ENCODE measurements around the gene ZCWPW1.
"Not testable (repeated sequence)": the region's sequence is repeated elsewhere in the genome, so short reads cannot be mapped to it uniquely, and the experiment has no call there.

The ZCWPW1 gene

DNA sequence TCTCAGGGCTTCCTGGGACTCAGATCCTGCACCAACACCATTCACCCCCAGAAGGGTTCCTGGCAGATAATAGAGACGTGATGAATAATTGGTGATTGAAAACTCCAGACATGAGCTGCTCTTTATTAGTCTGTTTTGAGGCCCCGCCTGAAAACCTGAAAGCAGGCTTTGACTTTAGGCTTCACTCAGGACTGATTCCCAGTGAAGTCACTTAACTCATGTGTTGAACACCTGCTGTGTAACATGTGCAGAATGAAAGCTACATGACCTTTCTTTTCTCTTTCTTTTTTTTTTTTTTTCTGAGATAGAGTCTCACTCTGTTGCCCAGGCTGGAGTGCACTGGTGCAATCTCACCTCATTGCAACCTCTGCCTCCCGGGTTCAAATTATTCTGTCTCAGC is 26.7 kb upstream of the ZCWPW1 start:
- DNase-seq (ENCODE audit: low read depth in 4 of 4, low spot score in 1 of 4) = no peak

- not testable (repeated sequence) for DNase-seq (ENCODE audit: low read depth in 4 of 4, low spot score in 1 of 4)
These were observed 25.4 kb upstream of the ZCWPW1 start for GRCh38 chr7:100453854-100454253.

GRCh38 chr7:100452513-100452912 is 24.0 kb upstream of the ZCWPW1 start:
- no peak for DNase-seq (ENCODE audit: low read depth in 4 of 4, low spot score in 1 of 4)

- DNase-seq (ENCODE audit: low read depth in 4 of 4, low spot score in 1 of 4) = no peak
These were observed 20.8 kb upstream of the ZCWPW1 start for GRCh38 chr7:100449190-100449795.

DNA sequence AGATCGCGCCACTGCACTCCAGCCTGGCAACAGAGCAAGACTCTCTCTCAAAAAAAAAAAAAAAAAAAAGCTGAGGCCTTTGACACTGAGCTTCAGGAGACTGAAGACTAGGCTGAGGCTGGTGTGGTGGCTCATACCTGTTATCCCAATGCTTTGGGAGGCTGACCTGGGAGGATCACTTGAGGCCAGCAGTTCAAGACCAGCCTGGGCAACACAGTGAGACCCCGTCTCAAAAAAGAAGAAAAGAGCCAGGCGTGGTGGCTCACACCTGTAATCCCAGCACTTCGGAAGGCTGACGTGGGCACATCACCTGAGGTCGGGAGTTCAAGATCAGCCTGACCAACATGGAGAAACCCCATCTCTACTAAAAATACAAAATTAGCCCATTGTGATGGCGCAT is 18.9 kb upstream of the ZCWPW1 start:
- DNase-seq (ENCODE audit: low read depth in 4 of 4, low spot score in 1 of 4) = not testable (repeated sequence)

DNA sequence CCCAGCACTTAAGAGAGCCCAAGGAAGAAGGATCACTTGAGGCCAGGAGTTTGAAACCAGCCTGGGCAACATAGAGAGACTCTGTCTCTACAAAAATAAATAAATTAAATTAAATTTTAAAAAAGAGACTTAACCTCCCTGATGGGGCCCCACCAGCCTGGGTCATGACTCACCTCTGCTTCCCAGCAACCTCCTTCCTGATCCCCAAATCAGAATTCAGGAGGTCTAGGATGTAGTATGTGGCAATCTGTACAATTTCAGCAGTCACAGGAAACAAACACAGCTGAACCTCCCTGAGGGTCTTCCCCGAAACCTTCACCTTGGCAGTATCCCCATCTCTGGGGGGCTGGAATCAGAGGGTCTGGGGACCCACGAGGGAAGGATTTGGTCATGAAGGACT is 17.5 kb upstream of the ZCWPW1 start:
- DNase-seq (ENCODE audit: low read depth in 4 of 4, low spot score in 1 of 4) = no peak

DNA sequence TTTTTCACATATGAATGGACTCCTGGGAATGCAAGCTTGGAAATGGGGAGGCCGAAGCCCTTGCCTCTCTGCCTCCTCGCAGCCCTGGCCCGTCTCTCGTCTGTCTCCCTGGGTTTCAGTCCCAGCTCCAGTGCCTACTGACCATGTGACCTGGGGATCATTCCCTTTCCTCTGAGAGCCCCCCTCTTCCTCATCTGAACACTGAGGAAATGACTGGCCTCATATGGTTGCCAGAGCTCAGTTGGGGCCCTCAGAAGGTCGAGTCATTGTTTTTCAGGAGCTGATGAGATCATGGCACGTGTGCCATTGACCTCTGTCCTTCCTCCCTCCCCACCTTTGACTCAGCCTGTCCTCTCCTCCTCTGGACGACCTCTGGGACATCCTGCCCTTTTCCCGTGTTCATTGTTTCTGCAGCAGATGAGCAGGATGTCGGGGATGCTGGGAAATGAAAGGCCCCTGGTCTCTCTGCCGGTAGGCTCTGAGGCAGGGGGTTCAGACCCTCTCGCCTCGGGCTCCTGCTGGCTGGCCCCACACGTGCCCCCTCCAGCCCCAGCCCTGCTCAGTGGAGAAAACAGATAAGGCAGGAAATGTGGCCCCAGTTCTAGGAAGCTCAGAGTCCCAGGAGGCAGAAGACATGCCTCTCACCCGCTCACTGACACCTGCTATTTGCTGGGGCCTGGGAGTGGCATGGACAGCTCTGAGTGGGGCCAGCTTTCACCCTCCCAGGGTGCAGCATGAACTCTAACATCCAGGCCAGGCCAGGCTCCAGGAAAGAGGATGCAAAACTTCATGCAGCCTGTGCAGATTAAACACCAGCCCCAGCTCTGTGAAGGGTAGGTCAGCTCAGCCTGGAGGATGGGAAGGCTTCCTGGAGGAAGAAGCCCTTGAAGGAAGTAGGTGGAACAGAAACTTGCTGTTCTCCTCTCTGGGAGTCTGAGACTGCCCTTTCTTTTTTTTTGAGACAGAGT is 16.1 kb upstream of the ZCWPW1 start:
- no peak for DNase-seq (ENCODE audit: low read depth in 4 of 4, low spot score in 1 of 4)

GRCh38 chr7:100443096-100443840 is 14.8 kb upstream of the ZCWPW1 start:
- DNase-seq (ENCODE audit: low read depth in 4 of 4, low spot score in 1 of 4) = no peak

GRCh38 chr7:100441641-100442535 is 13.4 kb upstream of the ZCWPW1 start:
- DNase-seq (ENCODE audit: low read depth in 4 of 4, low spot score in 1 of 4) = no peak

DNA sequence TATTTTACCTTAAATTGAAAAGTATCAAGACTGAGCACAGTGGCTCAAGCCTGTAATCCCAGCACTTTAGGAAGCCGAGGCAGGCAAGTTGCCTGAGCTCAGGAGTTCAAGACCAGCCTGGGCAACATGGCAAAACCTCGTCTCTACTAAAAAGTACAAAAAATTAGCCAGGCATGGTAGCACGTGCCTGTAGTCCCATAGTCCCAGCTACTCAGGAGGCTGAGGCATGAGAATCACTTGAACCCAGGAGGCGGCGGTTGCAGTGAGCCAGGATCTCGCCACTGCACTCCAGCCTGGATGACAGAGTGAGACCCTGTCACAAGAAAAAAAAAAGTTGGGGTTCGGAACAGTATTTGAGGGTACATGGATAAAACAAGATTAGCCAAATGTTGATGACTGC is 10.7 kb upstream of the ZCWPW1 start:
- not testable (repeated sequence) for DNase-seq (ENCODE audit: low read depth in 4 of 4, low spot score in 1 of 4)

DNA sequence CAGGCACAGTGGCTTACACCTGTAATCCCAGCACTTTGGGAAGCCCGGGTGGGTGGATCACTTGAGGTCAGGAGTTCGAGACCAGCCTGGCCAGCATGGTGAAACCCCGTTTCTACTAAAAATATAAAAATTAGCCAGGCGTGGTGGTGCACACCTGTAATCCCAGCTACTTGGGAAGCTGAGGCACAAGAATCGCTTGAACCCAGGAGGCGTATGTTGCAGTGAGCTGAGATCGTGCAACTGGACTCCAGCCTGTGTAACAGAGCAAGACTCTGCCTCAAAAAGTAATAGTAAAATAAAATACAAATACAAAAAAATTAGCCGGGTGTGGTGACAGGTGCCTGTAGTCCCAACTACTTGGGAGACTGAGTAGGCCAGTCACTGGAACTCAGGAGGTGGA is 10.2 kb upstream of the ZCWPW1 start:
- not testable (repeated sequence) for DNase-seq (ENCODE audit: low read depth in 4 of 4, low spot score in 1 of 4)

- no peak for DNase-seq (ENCODE audit: low read depth in 4 of 4, low spot score in 1 of 4)
These were observed 9.7 kb upstream of the ZCWPW1 start for GRCh38 chr7:100438172-100438571.

DNA sequence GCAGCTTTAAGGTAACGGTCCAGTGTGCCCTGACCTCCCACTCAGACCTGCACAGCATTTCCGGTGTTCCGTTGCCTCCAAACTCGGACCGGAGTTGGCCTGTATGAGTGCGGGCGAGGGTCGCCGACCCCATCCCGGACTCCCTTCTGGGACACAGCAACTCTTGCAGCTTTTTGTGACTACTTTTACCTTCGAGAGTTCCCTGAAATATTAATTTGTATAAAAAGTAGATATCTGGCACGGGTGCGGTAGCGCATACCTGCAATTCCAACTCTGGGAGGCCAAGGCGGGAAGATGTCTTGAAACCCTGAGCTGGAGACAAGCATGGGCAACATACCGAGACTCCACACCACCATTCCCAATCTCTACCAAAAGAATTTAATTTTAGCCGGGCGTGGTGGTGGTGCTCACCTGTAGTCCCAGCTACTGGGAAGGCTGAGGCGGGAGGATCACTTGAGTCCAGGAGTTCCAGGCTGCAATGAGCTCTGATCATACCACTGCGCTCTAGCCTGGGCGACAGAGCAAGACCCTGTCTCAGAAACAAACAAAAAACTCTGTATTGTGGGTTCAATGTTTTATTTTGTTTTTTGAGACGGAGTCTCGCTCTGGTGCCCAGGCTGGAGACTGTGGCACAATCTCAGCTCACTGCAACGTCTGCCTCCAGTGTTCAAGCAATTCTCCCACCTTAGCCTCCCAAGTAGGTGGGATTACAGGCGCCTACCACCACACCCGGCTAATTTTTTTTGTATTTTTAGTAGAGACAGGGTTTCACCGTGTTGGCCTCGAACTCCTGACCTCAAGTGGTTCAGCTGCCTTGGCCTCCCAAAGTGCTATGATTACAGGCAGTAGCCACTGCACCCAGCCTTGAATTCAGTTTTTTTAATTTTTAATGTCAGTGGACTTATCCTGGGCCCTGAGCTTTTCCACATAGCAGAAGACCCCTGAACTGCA is 8.9 kb upstream of the ZCWPW1 start:
- no peak for DNase-seq (ENCODE audit: low read depth in 4 of 4, low spot score in 1 of 4)

DNA sequence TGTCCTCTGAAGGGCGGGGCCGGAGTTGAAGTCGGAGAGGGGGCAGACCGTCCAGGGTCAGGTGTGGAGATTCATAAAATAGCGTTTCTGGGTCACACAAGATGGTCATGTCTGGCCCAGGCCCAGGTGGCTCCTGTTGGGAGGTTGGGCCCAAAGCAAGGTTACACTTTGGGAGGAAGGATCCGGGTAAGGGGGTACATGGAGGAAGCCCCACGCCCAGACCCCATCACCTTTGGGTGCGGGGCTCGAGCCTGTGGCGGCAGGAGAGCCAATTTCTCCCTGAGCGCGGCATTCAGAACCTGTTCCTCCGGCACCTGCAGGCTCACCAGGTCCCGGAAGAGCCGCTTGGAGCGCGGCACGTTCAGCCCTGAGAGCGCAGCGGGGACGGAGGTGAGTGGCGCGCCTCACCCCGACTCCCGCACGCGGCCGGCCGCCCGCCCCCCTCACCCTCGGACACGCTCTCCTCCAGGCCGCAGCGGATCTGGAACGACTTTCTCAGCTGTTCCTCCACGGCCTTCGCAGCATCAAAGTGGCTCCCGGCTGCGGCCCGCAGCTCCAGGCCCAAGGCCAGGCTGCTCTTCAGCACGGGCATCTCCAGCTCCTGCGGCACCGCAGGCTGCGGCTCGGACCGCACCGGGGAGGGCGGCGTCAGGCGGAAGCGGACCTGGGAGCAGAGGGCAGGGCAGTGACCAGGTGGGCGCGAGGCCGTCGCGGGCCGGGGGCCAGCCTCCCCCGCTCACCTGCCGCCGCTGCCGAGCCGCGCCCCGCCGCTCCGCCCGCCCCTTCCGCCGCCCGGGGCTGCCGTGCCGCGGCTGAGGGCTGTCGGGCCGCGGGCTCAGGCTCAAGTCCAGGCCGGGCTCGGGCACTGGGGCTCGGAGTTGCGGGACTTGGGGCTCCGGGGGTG is 7.2 kb upstream of the ZCWPW1 start:
- DNase-seq (ENCODE audit: low read depth in 4 of 4, low spot score in 1 of 4) = peak in 1 of 4 experiments; percentile 29

GRCh38 chr7:100434297-100435144 is 6.0 kb upstream of the ZCWPW1 start:
- DNase-seq (ENCODE audit: low read depth in 4 of 4, low spot score in 1 of 4) = no peak

GRCh38 chr7:100433592-100434296 is 5.2 kb upstream of the ZCWPW1 start:
- DNase-seq (ENCODE audit: low read depth in 4 of 4, low spot score in 1 of 4) = no peak

- no peak for DNase-seq (ENCODE audit: low read depth in 4 of 4, low spot score in 1 of 4)
These were observed 4.7 kb upstream of the ZCWPW1 start for GRCh38 chr7:100433276-100433591.

Measured in stimulated activated CD4-positive, alpha-beta T cell treated with anti-CD3 and anti-CD28 coated beads, Interleukin-1b, Interleukin-23, amount 100 ng/mL, for 24 hours (primary cell).